Fibroblast of skin of right biceps (primary cell): Measurements from ENCODE around the gene ZBTB20.
A peak's percentile ranks its signal among the peaks of the same experiment; 100 is the strongest.

Experiments used
- DNase-seq: peaks from one replicate; pipeline ENCODE4 v3.0.0-alpha.2; 2013

Gene ZBTB20

DNA sequence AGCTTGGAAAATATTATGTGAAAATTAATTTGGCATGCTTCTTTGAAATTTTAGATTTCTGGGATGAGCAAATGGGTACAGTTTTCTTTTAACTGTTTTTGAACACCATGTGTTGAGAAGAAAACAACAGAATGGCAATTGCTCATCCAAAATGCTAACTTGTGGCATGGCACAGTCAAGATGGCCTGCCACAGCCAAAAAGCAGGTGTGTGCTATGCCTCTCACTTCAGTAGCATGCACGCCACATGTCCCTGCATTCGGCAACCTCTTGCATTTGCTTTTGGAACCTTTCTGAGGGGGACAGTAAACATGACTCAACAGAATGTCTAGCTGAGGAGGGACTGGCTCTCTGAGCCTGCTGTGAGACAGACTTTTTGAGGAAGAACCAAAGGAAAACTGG lies 714.8 kb downstream of the ZBTB20 start:
- no peak for DNase-seq

GRCh38 chr3:114428044-114428595 lies 719.0 kb downstream of the ZBTB20 start:
- DNase-seq = no peak

- no peak for DNase-seq
These were observed 719.6 kb downstream of the ZBTB20 start for GRCh38 chr3:114427285-114428043.

- no peak for DNase-seq
These were observed 722.8 kb downstream of the ZBTB20 start for GRCh38 chr3:114424337-114424736.

- DNase-seq = no peak
These were observed 725.9 kb downstream of the ZBTB20 start for GRCh38 chr3:114421204-114421603.

GRCh38 chr3:114420072-114420471 lies 727.0 kb downstream of the ZBTB20 start:
- DNase-seq = no peak

DNA sequence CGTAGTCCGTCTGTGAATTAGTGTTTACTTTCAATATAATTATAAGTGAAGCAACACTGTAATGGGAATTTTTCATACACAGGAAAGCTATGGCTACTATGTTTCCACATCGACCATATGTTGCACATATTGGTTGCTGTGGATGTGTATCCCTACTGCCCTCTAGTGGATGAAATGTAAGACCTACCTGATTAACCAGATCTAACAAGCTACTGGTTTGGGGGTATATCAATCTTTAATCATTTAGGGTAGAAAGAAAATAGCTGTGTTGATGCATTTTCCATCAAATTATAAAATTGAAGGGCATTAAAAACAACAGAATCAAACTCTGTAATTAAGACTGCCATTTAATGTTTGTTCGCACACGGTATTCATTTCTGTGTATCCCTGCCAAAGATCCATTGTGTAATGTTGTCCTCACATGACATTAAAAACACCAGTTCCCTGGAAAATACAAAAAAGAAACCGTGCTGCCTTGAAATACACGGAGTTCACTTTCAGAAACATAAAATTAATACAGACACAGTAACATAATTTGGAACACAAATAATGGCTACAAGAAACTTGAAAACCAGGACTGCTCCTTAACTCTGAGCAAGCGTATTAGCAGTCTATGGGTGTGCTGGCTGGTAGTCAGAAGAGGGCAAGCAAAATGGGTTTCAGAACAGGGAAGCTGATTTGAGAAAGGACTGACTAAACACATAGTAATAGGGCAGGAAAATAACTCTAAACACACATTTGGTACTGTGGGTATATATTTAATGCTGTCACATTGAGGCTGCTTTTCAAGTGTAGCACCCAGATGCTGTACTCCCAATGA lies 728.2 kb downstream of the ZBTB20 start:
- peak; percentile 78 for DNase-seq

DNA sequence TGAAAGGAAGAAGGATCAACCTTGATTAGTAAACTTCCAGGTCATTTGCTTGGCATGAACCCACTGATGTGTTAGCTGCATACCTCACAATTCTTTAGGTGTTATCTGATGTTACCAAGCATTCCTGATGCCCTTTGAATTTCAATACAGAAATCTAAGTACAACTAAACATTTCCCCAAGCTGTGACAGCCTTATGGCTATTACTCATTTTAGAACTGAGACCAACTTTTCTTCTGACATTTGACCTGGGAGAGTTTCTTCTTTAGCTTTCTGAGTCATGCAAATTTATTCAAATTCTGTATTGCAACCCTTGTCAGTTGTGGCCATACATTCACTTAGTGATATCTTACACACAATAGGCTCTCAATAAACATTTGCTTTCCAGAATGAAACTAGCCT lies 729.0 kb downstream of the ZBTB20 start:
- DNase-seq = no peak

GRCh38 chr3:114417675-114418074 lies 729.4 kb downstream of the ZBTB20 start:
- no peak for DNase-seq

- no peak for DNase-seq
These were observed 729.8 kb downstream of the ZBTB20 start for GRCh38 chr3:114417265-114417664.

GRCh38 chr3:114411811-114412803 lies 735.0 kb downstream of the ZBTB20 start:
- DNase-seq = peak; percentile 66

DNA sequence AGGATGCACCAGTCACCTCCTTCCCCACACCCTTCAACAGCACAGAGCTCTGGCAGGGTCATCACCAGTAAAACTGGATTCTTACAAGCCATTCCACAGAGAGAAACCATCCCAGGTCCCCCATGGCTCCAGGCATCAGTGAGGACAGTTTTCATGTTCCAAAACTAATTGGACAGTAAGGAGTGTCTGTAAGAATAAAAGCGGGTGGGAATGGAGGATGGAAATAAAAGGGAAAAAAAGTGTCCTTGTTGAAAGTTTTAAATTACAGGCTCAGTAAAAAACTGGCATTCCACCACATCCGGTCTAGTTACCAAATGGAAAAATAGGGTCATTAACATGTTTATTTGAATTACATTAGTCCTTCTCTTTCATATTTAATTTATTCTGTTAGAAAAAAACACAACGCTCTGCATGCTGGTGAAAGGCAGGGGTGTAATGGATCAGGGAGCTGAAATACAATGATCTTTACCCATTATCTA lies 735.9 kb downstream of the ZBTB20 start:
- DNase-seq = peak; percentile 59

- DNase-seq = no peak
These were observed 738.1 kb downstream of the ZBTB20 start for GRCh38 chr3:114408736-114409670.

GRCh38 chr3:114406922-114407321 lies 740.2 kb downstream of the ZBTB20 start:
- no peak for DNase-seq

GRCh38 chr3:114406286-114406685 lies 740.8 kb downstream of the ZBTB20 start:
- no peak for DNase-seq

- DNase-seq = no peak
These were observed 741.7 kb downstream of the ZBTB20 start for GRCh38 chr3:114405202-114405990.

DNA sequence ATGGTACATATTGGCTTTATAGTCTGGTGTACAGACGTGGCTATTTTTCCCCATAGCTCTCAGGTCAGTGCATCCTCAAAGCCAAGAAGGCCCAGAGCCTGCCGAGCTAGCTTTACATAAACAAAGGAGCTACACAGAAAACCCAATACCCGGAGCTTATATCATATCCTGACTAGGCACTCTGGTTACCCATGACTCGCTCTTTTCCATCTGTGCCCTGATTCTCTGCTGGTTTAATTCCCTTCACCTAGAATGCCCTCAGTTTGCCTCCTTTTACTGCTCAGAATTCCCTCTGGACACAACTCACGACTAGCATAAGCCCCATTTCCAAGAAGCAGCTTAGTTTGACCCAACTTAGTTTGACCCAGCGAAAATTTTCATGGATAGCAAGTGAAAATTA lies 742.5 kb downstream of the ZBTB20 start:
- DNase-seq = no peak

DNA sequence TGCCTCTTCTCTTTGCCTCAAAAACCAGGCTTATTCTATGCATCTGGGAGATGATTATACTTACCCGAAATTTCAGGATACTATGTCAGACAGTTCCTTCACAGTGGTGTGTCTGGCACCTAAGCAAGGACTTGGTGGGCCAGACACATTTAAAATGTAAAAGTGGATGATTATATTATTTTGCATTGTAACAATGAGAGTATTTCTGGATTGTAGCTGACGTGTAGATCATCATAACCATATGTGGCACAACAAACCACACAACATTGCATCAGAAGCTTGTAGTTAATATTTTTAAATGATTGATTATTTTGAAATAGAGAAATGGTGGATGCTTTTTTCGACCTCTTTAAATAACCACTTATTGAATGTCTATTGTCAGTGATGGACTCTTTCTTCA lies 744.2 kb downstream of the ZBTB20 start:
- DNase-seq = no peak

DNA sequence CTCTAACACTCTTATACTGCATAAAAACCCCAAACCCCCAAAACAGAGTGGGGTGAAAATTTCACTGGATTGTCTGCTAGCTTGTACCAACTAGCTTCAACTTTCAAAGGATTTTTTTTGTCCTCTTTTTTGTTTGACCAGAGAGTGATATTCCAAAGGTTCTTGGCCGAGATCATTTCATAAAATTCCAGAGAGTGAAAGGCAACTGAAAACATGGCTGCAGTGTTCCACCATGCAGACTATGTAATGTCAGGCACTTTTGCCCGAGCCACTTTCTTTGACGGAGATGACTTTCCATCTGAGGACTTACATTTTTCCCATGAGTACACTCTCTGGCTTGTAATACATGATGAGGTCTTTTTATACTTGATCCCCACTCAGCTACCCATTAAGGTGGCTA lies 745.7 kb downstream of the ZBTB20 start:
- no peak for DNase-seq

DNA sequence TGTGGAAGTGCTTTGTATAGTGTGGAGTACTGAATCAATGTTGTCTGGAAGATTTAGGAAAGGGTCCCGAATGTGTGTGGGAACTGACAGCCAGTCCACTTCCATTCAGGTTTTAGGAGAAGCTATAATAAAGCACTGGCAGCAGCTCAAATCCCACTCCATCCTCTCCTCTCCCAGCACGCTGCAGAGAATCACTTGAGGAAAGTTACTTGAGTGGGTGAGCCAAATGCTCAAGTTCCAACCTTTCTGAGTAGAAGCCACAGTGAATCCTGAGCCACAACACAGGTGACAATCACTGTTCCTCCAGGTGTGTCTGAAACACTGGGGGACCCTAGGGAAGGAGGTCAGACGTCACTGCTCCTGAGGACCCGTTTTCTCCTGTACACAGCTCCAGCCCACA lies 746.7 kb downstream of the ZBTB20 start:
- no peak for DNase-seq

DNA sequence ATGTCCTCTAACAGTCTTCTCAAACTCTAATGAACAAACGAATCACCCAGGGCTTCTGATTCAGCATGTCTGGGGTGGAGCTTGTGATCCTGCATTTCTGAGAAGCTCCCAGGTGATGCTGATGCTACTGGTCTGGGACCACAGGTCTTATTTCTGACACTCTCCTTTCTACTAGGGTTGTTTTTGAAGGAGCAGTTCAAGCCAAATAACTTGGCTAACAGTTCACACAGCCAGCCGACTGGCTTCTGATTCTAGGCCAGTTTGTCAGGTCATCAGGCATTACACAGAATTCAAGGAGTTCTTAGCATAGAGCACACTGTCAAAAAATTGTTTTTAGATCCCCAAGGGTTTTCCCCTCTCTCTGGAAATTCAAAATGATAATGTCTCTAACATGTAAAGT lies 752.5 kb downstream of the ZBTB20 start:
- no peak for DNase-seq
